SIG-M5 treated with dmso at 0.1 percent for 504 hours (cell line): ENCODE data around the gene PRDM11.
A peak's percentile ranks its signal among the peaks of the same experiment; 100 is the strongest.

ENCODE experiments used
- DNase-seq: peaks from one replicate; lab custom pipeline; 2025; ENCODE audit not compliant: unreplicated experiment; lab: John Stamatoyannopoulos, UW

Gene PRDM11

GRCh38 chr11:45174168-45174835 is 27.9 kb downstream of the PRDM11 start:
- DNase-seq: no peak

GRCh38 chr11:45174963-45175362 is 28.5 kb downstream of the PRDM11 start:
- DNase-seq: no peak

- no peak for DNase-seq
These were observed 30.6 kb downstream of the PRDM11 start for GRCh38 chr11:45176996-45177395.

- DNase-seq: no peak
These were observed 31.8 kb downstream of the PRDM11 start for GRCh38 chr11:45178223-45178622.

- DNase-seq: no peak
These were observed 32.6 kb downstream of the PRDM11 start for GRCh38 chr11:45178890-45179671.

- DNase-seq: no peak
These were observed 33.3 kb downstream of the PRDM11 start for GRCh38 chr11:45179686-45180178.

- DNase-seq: no peak
These were observed 33.9 kb downstream of the PRDM11 start for GRCh38 chr11:45180179-45180847.

GRCh38 chr11:45180848-45181192 is 34.4 kb downstream of the PRDM11 start:
- peak; percentile 53 for DNase-seq

- no peak for DNase-seq
These were observed 34.9 kb downstream of the PRDM11 start for GRCh38 chr11:45181193-45181888.

GRCh38 chr11:45181889-45182550 is 35.6 kb downstream of the PRDM11 start:
- no peak for DNase-seq

GRCh38 chr11:45182902-45183301 is 36.5 kb downstream of the PRDM11 start:
- DNase-seq: no peak

GRCh38 chr11:45184640-45185039 is 38.2 kb downstream of the PRDM11 start:
- no peak for DNase-seq

- no peak for DNase-seq
These were observed 38.8 kb downstream of the PRDM11 start for GRCh38 chr11:45185228-45185729.

- no peak for DNase-seq
These were observed 40.9 kb downstream of the PRDM11 start for GRCh38 chr11:45187375-45187774.

GRCh38 chr11:45188127-45188526 is 41.7 kb downstream of the PRDM11 start:
- no peak for DNase-seq

GRCh38 chr11:45189230-45189629 is 42.8 kb downstream of the PRDM11 start:
- DNase-seq: no peak

GRCh38 chr11:45193695-45194094 is 47.3 kb downstream of the PRDM11 start:
- no peak for DNase-seq

GRCh38 chr11:45204761-45205160 is 58.3 kb downstream of the PRDM11 start:
- DNase-seq: no peak

GRCh38 chr11:45205978-45206377 is 59.5 kb downstream of the PRDM11 start:
- DNase-seq: no peak

GRCh38 chr11:45208135-45208534 is 61.7 kb downstream of the PRDM11 start:
- DNase-seq: no peak
